HG02571 (cell line): Measurements from ENCODE around the gene TRAPPC2.

Experiments used
- ATAC-seq: cut with Tn5 transposase; IDR thresholded peaks from one replicate; pipeline ENCODE4 v1.9.1; 2021; ENCODE audit warnings: mild to moderate bottlenecking, moderate library complexity; ENCODE audit not compliant: unreplicated experiment

TRAPPC2 gene

DNA sequence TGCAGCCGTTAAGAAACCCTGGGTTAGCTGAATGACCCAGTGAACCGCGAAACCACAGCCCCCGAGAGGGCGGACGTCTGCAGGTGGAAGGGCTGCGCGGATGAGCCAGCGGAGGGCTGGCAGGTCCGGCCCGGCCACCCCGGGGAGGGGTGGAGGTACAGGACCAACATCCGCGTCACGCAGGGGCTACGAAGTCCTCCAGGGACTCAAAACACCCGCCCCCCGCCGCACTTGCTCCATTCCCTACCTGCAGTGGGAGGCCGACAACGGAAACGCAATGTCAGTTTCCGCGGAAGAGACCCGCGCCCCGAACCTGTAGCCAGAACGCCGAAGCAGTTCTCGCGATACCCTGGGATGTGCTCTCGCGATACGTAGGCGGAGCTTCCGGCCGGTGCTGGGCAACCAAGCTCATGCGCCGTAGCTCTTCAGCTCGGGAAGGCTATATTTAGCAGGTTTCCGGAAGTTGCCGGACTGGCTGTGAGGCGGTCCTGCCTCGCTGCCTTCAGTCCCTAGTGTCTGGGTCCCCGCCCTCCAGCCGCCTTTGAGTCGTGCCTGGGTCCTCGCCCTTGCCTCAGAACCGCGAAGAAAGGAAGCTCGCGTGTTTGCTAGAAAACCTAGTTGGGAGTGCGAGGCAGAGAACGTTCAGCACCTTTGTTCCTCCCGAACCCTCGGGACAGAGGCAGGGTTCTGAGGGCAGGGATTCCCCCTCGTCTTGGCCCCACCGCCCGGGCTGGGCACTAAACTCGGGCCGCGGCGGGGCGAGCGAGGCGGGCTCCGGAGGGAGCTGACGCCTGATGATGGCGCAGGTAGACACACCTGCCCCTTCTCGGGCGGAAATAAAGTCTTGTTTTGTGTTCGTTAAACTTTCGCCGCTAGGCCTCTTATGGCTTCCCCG lies at the start of gene TRAPPC2, which contains the start of gene OFD1:
Gene TRAPPC2 (minus strand): TSS at position 343 of the 895 bp plus-strand sequence. CDS start 14,657 bp downstream, outside the sequence.
Gene OFD1 (plus strand): TSS at position 471 of the 895 bp plus-strand sequence. CDS start 324 bp downstream, at position 795.
- peak; percentile 93 for ATAC-seq

- no peak for ATAC-seq
Observed at GRCh38 chrX:13780868-13781427, 46.5 kb upstream of the TRAPPC2 start.

- no peak for ATAC-seq
Observed at GRCh38 chrX:13778916-13779315, 44.5 kb upstream of the TRAPPC2 start.

DNA sequence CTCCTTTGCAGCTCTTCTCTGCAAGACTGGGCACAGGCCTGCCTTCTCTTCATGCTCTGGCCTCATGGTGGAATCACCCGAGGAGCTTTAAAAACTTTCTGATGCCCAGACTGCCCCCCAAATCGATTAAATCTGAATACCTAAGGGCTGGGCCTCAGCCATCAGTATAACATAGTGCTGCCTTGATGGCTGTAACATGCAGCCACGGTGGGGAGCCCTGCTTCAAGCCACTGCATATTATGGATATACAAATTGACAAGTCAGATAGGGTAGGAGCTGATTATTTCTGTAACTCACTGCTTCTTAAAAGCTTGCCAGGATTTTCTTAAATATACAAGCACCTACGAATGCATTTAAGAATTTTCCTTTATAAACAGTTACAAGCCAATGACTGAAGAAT lies 42.0 kb upstream of the TRAPPC2 start:
- ATAC-seq = no peak

GRCh38 chrX:13775837-13776236 lies 41.4 kb upstream of the TRAPPC2 start:
- no peak for ATAC-seq

GRCh38 chrX:13774696-13775095 lies 40.3 kb upstream of the TRAPPC2 start:
- no peak for ATAC-seq

- no peak for ATAC-seq
Observed at GRCh38 chrX:13770013-13770535, 35.7 kb upstream of the TRAPPC2 start.

DNA sequence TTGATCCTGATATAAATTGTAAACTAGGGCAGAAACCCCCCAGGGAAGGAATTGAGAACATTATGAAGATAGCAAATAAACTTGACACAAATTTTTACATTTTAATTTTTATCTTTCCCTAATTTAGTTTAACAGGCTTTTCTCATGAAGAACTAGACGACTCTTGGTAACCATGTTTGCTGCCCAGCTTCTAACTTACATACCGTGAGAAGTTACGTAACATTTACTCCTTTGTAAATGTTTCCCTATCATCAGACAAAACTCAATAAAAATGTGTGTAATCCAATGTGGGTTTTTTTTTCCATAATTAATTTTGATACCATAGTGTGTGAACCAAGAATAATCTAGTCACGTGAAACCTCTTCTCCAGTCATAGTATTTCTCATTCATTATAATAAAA lies 34.5 kb upstream of the TRAPPC2 start:
- no peak for ATAC-seq

DNA sequence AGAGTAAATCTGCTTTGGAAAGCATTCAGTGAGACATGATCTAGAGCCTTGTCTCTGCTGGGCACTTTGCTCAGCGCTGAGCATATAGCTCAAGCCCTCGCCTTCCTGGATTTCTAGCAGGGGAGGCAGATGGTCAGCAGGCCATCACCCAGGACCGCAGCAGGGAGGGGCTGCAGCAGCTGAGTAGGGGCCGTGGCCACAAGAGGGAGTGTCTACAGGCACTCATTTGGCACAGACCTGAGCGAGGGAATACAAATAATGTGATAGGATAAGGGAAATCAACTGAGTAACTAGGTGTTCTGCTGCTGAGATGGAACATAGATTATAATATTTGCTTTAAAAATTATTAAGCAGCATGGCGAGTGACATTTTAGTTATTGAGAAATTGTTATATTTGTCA lies 30.3 kb upstream of the TRAPPC2 start:
- no peak for ATAC-seq

DNA sequence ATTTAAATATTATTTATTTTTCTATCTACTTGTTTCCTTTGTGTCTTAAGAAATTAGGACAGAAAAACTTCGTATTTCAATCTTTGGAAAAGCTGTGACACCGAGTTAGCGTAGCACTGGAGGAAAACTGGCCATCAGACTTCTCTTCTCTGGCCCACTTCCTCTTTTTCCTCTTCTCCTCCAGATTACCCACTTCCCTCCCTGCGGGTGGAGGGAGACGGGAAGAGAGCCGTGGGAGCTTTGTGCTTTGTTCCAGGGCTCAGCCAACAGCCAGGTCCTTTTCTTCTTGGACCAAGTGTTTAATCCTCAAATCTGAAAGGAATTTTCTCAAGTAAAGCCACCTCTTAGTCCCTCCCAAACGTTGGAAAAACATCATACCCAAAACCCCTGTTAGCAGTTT lies 29.9 kb upstream of the TRAPPC2 start:
- no peak for ATAC-seq

DNA sequence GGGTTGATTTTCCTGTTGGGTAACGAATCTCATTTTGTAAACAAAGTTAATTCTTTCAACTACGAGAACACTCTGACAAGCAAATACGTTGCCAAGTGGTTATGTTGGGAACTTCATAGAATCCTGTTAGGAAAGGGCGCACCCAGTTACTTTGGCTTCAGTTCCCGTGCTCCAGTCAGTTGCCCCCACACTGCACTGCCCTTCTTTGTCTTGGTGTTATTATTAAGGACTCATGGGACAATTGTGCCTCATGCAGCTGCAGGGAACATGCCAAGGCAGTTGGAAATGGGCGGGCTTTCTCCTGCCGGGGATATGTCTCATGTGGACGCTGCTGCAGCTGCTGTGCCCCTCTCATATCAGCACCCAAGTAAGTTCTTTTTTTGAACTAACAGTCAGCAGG lies 29.1 kb upstream of the TRAPPC2 start:
- no peak for ATAC-seq

DNA sequence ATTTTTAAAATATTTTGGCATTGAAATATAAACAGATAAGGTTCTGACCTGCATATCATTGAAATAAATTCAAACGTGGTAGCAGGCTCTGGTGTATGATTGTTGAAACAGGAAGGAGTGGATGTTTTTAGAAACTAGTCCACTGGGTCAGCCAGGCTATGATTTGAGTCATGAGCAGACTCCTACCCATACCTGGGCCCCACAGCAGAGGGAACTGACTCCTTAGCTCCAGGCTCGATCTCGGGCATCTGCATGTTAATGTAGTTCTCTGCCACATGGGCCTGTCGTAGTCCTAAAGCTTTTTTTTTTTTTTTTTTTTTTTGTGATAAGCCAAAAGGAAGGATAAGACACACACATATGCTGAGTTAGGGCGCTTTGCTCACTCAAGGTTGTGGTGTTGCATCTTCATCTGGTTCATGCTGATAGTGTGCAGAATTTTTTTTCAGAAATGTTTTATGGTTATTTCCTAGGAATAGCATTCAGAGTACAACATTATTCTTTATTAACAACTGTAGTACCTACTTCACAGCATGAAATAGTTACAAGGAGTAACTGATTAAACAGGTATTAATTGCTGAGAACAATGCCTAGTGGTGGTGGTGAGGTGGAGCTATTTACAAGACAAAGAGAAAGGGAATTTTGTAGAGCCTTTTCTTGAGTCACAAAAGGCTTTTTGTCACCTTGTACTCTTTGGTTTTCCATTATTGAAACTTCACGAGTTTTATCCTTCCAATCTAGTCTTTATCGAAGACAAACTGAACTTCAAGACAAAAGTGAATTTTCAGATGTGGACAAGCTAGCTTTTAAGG lies 27.4 kb upstream of the TRAPPC2 start:
- ATAC-seq = no peak

- ATAC-seq = no peak
Observed at GRCh38 chrX:13760426-13760825, 26.0 kb upstream of the TRAPPC2 start.

- peak; percentile 60 for ATAC-seq
Observed at GRCh38 chrX:13759152-13759718, 24.8 kb upstream of the TRAPPC2 start.

- ATAC-seq = no peak
Observed at GRCh38 chrX:13756381-13756780, 22.0 kb upstream of the TRAPPC2 start.

GRCh38 chrX:13755254-13755653 lies 20.8 kb upstream of the TRAPPC2 start:
- no peak for ATAC-seq

DNA sequence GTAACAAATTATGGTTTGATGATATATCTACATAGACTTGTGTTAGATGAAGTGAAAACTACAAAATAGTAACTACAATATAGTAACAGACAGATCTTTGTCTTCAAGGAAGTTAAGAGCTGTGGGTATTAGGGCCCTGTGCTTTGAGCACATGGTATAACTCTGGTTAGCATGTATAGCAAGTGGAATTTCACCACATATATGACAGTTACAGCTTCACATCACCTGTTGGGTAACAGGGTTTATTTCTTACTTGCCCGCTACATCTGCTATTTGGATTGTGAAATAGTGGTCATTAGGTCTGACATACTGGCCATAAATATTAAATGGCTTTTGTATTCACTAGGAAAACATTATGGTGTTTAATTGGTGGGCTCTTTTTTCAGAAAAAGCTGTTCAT lies 20.3 kb upstream of the TRAPPC2 start:
- no peak for ATAC-seq

- no peak for ATAC-seq
Observed at GRCh38 chrX:13752646-13753045, 18.2 kb upstream of the TRAPPC2 start.

DNA sequence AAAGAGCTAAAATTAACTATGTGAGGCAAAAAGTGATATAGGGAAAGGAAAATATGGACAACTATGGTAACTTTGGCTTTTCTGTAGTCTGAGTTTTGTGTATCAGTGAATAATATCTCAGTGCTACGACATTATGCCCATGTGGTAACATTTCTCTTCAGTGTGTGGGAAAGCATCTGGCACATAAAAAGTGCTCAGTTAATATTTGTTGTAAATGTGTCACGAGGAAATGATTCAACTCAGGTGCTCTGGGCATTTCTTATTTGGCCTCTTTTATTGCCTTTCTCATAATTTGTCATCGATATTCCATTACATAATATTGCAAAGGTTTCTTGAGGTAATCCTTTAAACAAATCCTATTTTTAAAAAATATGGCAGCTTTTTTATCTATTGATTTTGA lies 17.7 kb upstream of the TRAPPC2 start:
- ATAC-seq = no peak

GRCh38 chrX:13750812-13751211 lies 16.4 kb upstream of the TRAPPC2 start:
- no peak for ATAC-seq

DNA sequence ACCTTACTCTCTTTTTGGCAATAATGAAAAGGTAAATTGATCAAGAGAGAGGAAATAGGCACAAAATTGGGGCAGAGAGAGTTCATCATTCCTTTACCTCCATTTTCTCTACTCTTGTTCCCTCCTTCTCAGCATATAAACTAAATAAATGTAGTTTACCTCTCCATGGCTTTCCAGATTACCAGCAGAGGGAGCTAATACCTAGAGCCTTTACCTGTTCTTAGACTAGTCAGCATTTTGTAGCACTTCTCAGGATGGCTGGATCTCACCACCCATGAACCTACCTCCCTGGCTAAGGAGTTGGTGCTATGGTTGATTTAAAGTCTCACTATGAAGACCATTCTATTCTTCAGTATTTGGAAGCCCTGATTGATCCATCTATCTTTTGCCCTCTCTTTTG lies 15.8 kb upstream of the TRAPPC2 start:
- no peak for ATAC-seq
